Raji (cell line): ENCODE measurements around the gene CFI.

Experiments used
- POLR2A ChIP-seq: IDR thresholded peaks from 2 replicates; pipeline ENCODE4 v1.6.1; 2011; ENCODE audit warnings: low read depth, low read length, control low read depth; ENCODE audit not compliant: insufficient read depth

Gene CFI

GRCh38 chr4:109728385-109728784 is 73.4 kb downstream of the CFI start:
- no peak for TF ChIP-seq POLR2A

GRCh38 chr4:109723110-109723509 is 78.7 kb downstream of the CFI start:
- TF ChIP-seq POLR2A = no peak

- TF ChIP-seq POLR2A = no peak
Measured at GRCh38 chr4:109722357-109722756, 79.4 kb downstream of the CFI start.

- no peak for TF ChIP-seq POLR2A
Measured at GRCh38 chr4:109721033-109721432, 80.8 kb downstream of the CFI start.

- no peak for TF ChIP-seq POLR2A
Measured at GRCh38 chr4:109719604-109720003, 82.2 kb downstream of the CFI start.

- no peak for TF ChIP-seq POLR2A
Measured at GRCh38 chr4:109718759-109719158, 83.0 kb downstream of the CFI start.

- no peak for TF ChIP-seq POLR2A
Measured at GRCh38 chr4:109713500-109713899, 88.3 kb downstream of the CFI start.

GRCh38 chr4:109708990-109709389 is 92.8 kb downstream of the CFI start:
- no peak for TF ChIP-seq POLR2A

- TF ChIP-seq POLR2A = no peak
Measured at GRCh38 chr4:109708435-109708834, 93.4 kb downstream of the CFI start.

- TF ChIP-seq POLR2A = no peak
Measured at GRCh38 chr4:109703664-109704361, 98.0 kb downstream of the CFI start.

GRCh38 chr4:109702950-109703663 is 98.7 kb downstream of the CFI start, which contains the start of gene CASP6:
TSS of gene CASP6 (minus strand) at chr4:109703445. CDS start at chr4:109703395, 50 bp downstream.
- TF ChIP-seq POLR2A = peak; percentile 54

- no peak for TF ChIP-seq POLR2A
Measured at GRCh38 chr4:109701566-109702410, 100.0 kb downstream of the CFI start.

GRCh38 chr4:109699553-109700225 is 102.1 kb downstream of the CFI start:
- TF ChIP-seq POLR2A = no peak

- TF ChIP-seq POLR2A = no peak
Measured at GRCh38 chr4:109698656-109699055, 103.1 kb downstream of the CFI start.

GRCh38 chr4:109691411-109691920 is 110.3 kb downstream of the CFI start:
- no peak for TF ChIP-seq POLR2A
